Caco-2 (cell line): ENCODE results near the gene SPP1. TPM values are rescaled to one million over a fixed set of nuclear protein-coding genes. Genes with fewer than 3 reads are reported as not detected.

Experiments
- BruUV-seq: library from RNA; stranded (reverse); fragments of 400-500 nt; replicated peaks from 2 replicates; lab custom pipeline; 2021; lab: Mats Ljungman, UMichigan
- CTCF ChIA-PET: fragments of 300-600 bp; sonication (Branson Sonifier 250); formaldehyde crosslinking; loops from one replicate; lab custom pipeline; 2022; ENCODE audit warnings: antibody characterized with exemption; lab: Charles Lee
- POLR2A ChIA-PET: fragments of 300-600 bp; sonication (Branson Sonifier 250); formaldehyde crosslinking; loops from one replicate; lab custom pipeline; 2022; ENCODE audit warnings: antibody characterized with exemption; lab: Charles Lee
- DNase-seq, 2 experiments: peaks; one replicate each; pipeline versions ENCODE4 v3.0.0 to v3.0.0-alpha.2; 2020 to 2022
- H3K27me3 ChIP-seq: replicated peaks from 2 replicates; pipeline ENCODE4 v1.6.0; 2011; ENCODE audit warnings: low read length; ENCODE audit not compliant: control insufficient read depth, insufficient read depth
- H3K36me3 ChIP-seq: 2 replicates; pipeline ENCODE4 v1.5.1; 2011; ENCODE audit warnings: low read length; ENCODE audit not compliant: control insufficient read depth, insufficient read depth
- H3K4me1 ChIP-seq: fragments of 250-450 bp; sonication (Bioruptor Pico); 2 replicates; pipeline ENCODE4 v1.5.1; 2020; ENCODE audit warnings: mild to moderate bottlenecking
- H3K4me3 ChIP-seq: 2 replicates; pipeline ENCODE4 v1.5.1; 2011; ENCODE audit warnings: low read depth, mild to moderate bottlenecking, control low read depth, low read length
- H3K9me3 ChIP-seq: fragments of 250-450 bp; sonication (Bioruptor Pico); 2 replicates; pipeline ENCODE4 v1.5.1; 2020; ENCODE audit warnings: mild to moderate bottlenecking, moderate library complexity
- H3K27ac Mint-ChIP-seq: one replicate; pipeline ENCODE4 v1.8.0; 2022; ENCODE audit warnings: mixed read lengths; ENCODE audit not compliant: unreplicated experiment
- H3K27me3 Mint-ChIP-seq: one replicate; pipeline ENCODE4 v1.8.0; 2022; ENCODE audit warnings: mixed read lengths; ENCODE audit not compliant: insufficient read depth, unreplicated experiment
- H3K36me3 Mint-ChIP-seq: one replicate; pipeline ENCODE4 v1.8.0; 2022; ENCODE audit warnings: mild to moderate bottlenecking, mixed read lengths; ENCODE audit not compliant: insufficient read depth, unreplicated experiment
- H3K4me1 Mint-ChIP-seq: one replicate; pipeline ENCODE4 v1.8.0; 2022; ENCODE audit warnings: low read depth, mixed read lengths; ENCODE audit not compliant: unreplicated experiment
- H3K4me3 Mint-ChIP-seq: one replicate; pipeline ENCODE4 v1.8.0; 2022; ENCODE audit warnings: mild to moderate bottlenecking, moderate library complexity, mixed read lengths; ENCODE audit not compliant: unreplicated experiment
- H3K9me3 Mint-ChIP-seq: one replicate; pipeline ENCODE4 v1.8.0; 2022; ENCODE audit warnings: mixed read lengths; ENCODE audit not compliant: unreplicated experiment
- CTCF ChIP-seq, 2 experiments: fragments of 200-600 bp in 1 of 2; IDR thresholded peaks; 1 replicate in 1 of 2; 2 replicates in 1 of 2; pipeline versions ENCODE4 v1.5.1 to v1.8.0; 2011 to 2022; ENCODE audit warnings: antibody characterized with exemption in 1 of 2, control low read depth in 1 of 2, inconsistent platforms in 1 of 2, low read depth in 1 of 2, low read length in 1 of 2, mild to moderate bottlenecking in 1 of 2, moderate library complexity in 1 of 2; ENCODE audit not compliant: insufficient read depth in 1 of 2, severe bottlenecking in 1 of 2, unreplicated experiment in 1 of 2
- intact Hi-C: fragments of 100-400 bp; cut with micrococcal nuclease; formaldehyde crosslinking; loops from one replicate; pipeline ENCODE4 v1.10.0; 2022; ENCODE audit not compliant: unreplicated experiment
- total RNA-seq: library from RNA; stranded (reverse); gene quantifications from 2 replicates; pipeline ENCODE4 v1.2.3, GENCODE V29; 2022

SPP1 gene
- total RNA-seq, 1 experiment from 2014 or later: 0.77 TPM

GRCh38 chr4:87978681-87979080 lies 3.2 kb downstream of the SPP1 start:
- Mint-ChIP-seq H3K4me3 (no peak overlapping the region), H3K9me3 (no peaks in the 10 kb centered on the region), H3K4me1 (peaks cover 6% of the 10 kb centered on the region), H3K36me3 (no peaks in the 10 kb centered on the region), H3K27me3 (peaks cover 5% of the 10 kb centered on the region), H3K27ac (no peak overlapping the region)
- Histone ChIP-seq H3K36me3 (no peaks in the 10 kb centered on the region), H3K4me1 (no peaks in the 10 kb centered on the region), H3K4me3 (no peak overlapping the region), H3K27me3 (no peaks in the 10 kb centered on the region), H3K9me3 (no peaks in the 10 kb centered on the region)
- no peak for DNase-seq
- POLR2A ChIA-PET: no interaction called here
- TF ChIP-seq CTCF (IDR thresholded peaks at IDR 0.05; ENCODE audit: insufficient read depth in 1 of 2, low read depth in 1 of 2, low read length in 1 of 2, severe bottlenecking in 1 of 2, unreplicated experiment in 1 of 2): no peak
- no TSS peak for BruUV-seq
- CTCF ChIA-PET: no interaction called here
- intact Hi-C loops: no loop called here

DNA sequence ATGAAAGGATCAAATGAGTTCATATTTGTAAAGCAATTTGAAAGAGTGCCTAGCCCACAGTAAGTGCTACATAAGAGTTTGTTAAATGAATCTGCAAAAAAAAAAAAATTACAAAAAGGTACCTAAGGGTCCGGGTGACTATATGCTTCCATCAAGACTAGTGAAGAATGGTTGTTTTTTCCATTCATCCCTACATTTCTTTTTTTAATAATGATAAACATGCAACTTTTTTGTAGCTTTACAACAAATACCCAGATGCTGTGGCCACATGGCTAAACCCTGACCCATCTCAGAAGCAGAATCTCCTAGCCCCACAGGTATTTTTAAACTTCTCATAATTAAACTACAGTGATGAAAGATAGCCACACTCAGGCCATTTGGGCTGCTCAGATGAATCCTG lies 4.3 kb downstream of the SPP1 start:
- no peaks in the 10 kb centered on the region for H3K4me1 ChIP-seq
- H3K4me3 ChIP-seq: no peak overlapping the region
- TF ChIP-seq CTCF (IDR thresholded peaks at IDR 0.05; ENCODE audit: insufficient read depth in 1 of 2, low read depth in 1 of 2, low read length in 1 of 2, severe bottlenecking in 1 of 2, unreplicated experiment in 1 of 2): no peak
- Mint-ChIP-seq H3K4me1 (peaks cover 6% of the 10 kb centered on the region), H3K27ac (no peak overlapping the region), H3K36me3 (no peaks in the 10 kb centered on the region), H3K4me3 (no peak overlapping the region), H3K27me3 (peaks cover 7% of the 10 kb centered on the region), H3K9me3 (no peaks in the 10 kb centered on the region)
- BruUV-seq: no TSS peak
- ChIA-PET CTCF (no interaction called here), POLR2A (interaction anchor here (0.7 kb wide), 1 partner anchor 430 kb away, joined by 4 read pairs; no protein-coding TSS in a partner anchor)
- no peaks in the 10 kb centered on the region for H3K27me3 ChIP-seq
- DNase-seq: no peak
- no peaks in the 10 kb centered on the region for H3K36me3 ChIP-seq
- no peaks in the 10 kb centered on the region for H3K9me3 ChIP-seq
- intact Hi-C loops: no loop called here

GRCh38 chr4:87981486-87981885 lies 6.0 kb downstream of the SPP1 start:
- Mint-ChIP-seq H3K4me1 (no peaks in the 10 kb centered on the region), H3K27ac (no peak overlapping the region), H3K27me3 (peaks cover 10% of the 10 kb centered on the region), H3K36me3 (no peaks in the 10 kb centered on the region), H3K9me3 (no peaks in the 10 kb centered on the region), H3K4me3 (no peak overlapping the region)
- H3K4me3 ChIP-seq: no peak overlapping the region
- no peak for TF ChIP-seq CTCF (IDR thresholded peaks at IDR 0.05; ENCODE audit: insufficient read depth in 1 of 2, low read depth in 1 of 2, low read length in 1 of 2, severe bottlenecking in 1 of 2, unreplicated experiment in 1 of 2)
- H3K27me3 ChIP-seq: no peaks in the 10 kb centered on the region
- ChIA-PET CTCF (no interaction called here), POLR2A (no interaction called here)
- no peaks in the 10 kb centered on the region for H3K36me3 ChIP-seq
- intact Hi-C loops: no loop called here
- DNase-seq: no peak
- no peaks in the 10 kb centered on the region for H3K4me1 ChIP-seq
- no TSS peak for BruUV-seq
- H3K9me3 ChIP-seq: no peaks in the 10 kb centered on the region
